ENCODE measurements around the gene COL4A1.

The COL4A1 gene

GRCh38 chr13:110199046-110199831 lies 107.7 kb downstream of the COL4A1 start:
- FAIRE-seq = no peak
- no peak for DNase-seq (ENCODE audit: low spot score)

GRCh38 chr13:110197471-110197870 lies 109.5 kb downstream of the COL4A1 start:
- DNase-seq (ENCODE audit: low spot score) (no peak), FAIRE-seq (no peak)

DNA sequence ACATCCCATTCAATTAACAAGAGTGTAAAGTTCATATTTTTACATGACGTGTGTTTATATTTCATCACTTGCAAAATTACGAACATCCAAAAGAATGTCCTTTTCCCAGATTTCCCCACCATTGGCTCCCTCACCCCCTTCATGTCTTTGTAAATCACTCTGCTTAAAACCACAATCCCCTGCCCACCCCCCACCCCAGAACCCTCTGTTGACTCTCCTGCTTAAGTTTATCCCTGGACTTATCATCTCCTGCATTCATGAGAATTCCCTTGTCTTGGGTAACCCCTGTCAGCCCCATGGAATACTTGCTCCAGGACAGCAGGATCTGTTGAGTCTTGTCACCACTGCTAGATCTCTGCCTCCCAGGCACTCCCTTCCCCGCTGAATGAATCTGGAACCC lies 109.9 kb downstream of the COL4A1 start:
- FAIRE-seq (no peak), DNase-seq (ENCODE audit: low spot score) (no peak)

DNA sequence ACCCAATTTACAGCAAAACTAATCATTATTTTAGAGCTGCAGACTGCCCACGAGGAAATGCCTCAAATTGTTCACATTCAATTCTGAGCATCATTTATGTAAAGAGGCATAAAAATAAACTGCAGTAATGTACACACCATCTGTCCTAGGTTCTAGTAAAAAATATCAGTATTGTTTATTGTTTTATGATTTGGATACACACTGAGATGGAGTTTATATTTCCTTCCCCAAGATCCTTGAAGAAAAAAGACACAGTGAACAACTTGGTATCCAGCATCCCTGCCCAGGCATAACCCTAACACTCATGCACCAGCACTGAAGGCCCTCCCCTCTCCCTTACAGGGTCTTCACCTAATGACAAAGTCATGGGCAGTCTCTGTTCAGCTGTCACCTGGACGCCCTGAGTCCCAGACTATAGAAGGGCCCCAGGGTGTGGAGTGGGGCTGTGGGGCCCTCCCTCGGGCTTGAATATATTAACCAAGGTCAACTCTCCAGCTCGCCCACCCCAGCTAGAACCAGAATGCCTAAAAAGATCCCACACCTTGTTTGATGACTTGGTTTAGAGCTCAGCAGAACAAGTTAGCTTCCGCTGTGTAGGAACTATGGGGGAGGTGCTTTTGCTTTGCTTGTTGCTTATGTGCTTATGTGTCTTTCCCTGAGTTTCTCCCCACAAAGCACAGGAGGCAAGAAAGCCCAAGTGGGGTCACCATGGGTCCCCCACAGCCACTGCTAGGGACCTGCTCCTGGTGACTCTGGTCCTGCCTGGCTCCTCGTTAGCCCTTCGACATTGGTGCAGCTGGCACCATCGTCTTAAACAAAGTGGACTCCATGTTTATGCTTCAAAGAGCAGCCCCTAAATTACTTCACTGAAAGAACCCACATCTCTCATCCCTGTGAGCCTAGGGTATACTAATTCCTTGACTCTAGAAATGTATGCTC lies 111.1 kb downstream of the COL4A1 start:
- DNase-seq (ENCODE audit: low spot score) = no peak
- FAIRE-seq = no peak

GRCh38 chr13:110194451-110194850 lies 112.5 kb downstream of the COL4A1 start:
- DNase-seq (ENCODE audit: low spot score) (no peak), FAIRE-seq (no peak)

DNA sequence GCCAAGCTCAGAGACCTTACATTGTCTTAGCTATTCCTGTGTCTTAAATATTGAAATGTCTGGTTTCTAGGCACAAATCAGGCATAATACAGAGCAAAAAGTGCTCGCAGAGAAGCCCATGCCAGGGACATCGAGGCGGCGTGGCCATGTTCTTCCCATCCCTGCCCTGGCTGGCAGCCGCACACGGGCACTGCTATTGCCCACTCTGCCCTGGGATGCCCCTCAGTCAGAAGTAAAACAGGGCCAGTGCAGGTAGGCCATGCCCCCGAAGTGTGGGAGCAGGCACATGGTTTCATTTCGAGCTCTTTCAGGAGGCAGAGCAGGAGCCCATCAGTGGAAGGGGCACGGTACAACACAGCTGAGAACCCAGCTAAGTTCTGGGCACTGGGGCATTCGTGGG lies 113.5 kb downstream of the COL4A1 start:
- DNase-seq (ENCODE audit: low spot score) = no peak
- no peak for FAIRE-seq

- FAIRE-seq = no peak
- DNase-seq (ENCODE audit: low spot score) = no peak
These were observed 114.5 kb downstream of the COL4A1 start for GRCh38 chr13:110192472-110192871.

- DNase-seq (ENCODE audit: low spot score) = peak; percentile 57
- FAIRE-seq = peak; percentile 62
These were observed 119.3 kb downstream of the COL4A1 start for GRCh38 chr13:110187641-110188161.

DNA sequence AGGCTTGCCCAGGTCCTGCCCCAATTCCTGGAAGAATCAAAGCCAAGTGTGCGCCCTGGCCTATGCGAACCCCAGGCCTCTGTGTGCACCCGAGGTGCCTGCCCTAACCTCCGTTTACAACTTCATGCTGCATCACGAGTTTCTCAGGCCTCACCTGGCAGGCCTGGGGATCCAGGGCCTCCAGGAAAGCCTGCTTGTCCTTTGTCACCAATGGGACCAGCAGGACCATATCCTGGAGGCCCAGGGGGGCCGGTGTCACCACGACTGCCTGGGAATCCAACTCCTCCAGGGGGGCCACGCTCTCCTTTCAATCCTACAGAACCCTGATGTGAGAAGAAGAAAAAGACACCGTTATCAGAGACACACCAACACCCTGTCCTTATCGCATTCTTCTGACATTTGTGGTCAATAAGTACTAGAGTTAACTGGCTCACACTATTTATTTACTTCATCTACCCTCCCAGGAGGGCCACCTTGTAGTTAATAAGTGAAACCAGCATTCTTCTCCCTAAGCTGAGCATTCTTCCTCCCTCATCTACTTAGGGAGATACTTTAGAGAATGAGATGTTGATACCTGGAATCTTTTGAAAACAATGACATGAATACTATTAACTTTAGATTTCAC lies 120.6 kb downstream of the COL4A1 start:
- DNase-seq (ENCODE audit: low spot score) (no peak), FAIRE-seq (no peak)

DNA sequence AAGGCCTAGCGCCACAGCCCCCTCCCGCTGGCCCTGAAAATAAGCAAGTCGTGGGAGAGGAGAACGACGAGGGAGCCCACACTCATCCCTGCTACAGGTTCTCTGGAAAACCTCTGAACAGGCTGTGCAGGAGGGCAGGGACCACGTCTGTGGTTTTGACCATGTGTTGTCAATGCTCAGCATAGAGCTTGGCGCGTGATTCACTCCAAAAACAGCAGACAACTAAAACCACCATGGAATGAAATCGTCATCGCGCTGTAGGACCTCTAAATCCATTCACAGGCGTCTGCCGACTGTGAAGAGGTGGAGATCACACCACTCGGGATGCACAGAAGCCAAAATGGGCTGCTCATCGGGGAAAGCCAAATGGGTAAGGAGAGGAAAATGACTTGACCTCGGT lies 121.3 kb downstream of the COL4A1 start:
- no peak for FAIRE-seq
- DNase-seq (ENCODE audit: low spot score) = no peak

GRCh38 chr13:110183910-110184309 lies 123.0 kb downstream of the COL4A1 start:
- FAIRE-seq (no peak), DNase-seq (ENCODE audit: low spot score) (no peak)

- DNase-seq (ENCODE audit: low spot score) = no peak
- no peak for FAIRE-seq
These were observed 124.5 kb downstream of the COL4A1 start for GRCh38 chr13:110182461-110182860.

DNA sequence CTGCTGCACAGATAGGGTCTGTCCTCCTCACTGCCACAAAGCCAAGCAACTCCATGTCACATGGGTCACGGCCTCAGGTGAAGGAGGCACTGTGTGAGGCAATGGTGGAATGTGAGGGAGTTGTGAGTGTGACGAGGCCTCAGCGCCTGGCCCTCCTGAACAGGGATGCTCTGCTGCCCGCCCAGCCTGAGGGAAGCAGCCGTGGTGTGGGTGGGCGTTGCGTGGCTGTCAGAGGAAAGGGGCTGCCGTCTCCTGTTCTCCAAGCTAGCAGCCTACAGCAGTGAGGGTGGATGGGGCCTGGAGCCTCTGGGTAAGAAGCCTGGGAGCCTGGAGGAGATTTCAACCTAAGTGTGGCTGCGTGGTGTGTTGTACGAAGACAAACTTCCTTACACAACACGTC lies 125.0 kb downstream of the COL4A1 start:
- FAIRE-seq (no peak), DNase-seq (ENCODE audit: low spot score) (no peak)

- FAIRE-seq (no peak), DNase-seq (ENCODE audit: low spot score) (no peak)
These were observed 127.2 kb downstream of the COL4A1 start for GRCh38 chr13:110179857-110180147.

GRCh38 chr13:110179116-110179856 lies 127.7 kb downstream of the COL4A1 start:
- DNase-seq (ENCODE audit: low spot score) (no peak), FAIRE-seq (no peak)

- DNase-seq (ENCODE audit: low spot score) = no peak
- FAIRE-seq = no peak
These were observed 129.2 kb downstream of the COL4A1 start for GRCh38 chr13:110177790-110178189.

DNA sequence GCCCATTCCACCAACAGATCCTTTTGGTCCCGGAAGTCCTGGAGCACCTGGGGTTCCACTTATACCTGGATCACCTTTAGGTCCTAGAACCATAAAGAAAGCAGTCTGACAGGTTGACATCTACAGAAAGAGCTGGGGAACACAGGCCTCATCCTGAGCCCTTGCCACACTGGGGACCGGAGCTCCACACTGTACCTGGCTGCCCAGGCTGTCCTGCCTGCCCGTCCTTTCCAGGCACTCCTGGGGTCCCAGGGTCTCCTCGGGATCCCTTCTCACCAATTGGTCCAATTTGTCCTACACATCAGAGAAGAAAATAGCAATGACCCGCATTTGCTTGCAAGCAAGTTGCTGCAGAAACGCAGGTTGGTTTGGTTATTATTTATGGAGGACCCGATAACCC lies 130.5 kb downstream of the COL4A1 start:
- DNase-seq (ENCODE audit: low spot score) = no peak
- no peak for FAIRE-seq

DNA sequence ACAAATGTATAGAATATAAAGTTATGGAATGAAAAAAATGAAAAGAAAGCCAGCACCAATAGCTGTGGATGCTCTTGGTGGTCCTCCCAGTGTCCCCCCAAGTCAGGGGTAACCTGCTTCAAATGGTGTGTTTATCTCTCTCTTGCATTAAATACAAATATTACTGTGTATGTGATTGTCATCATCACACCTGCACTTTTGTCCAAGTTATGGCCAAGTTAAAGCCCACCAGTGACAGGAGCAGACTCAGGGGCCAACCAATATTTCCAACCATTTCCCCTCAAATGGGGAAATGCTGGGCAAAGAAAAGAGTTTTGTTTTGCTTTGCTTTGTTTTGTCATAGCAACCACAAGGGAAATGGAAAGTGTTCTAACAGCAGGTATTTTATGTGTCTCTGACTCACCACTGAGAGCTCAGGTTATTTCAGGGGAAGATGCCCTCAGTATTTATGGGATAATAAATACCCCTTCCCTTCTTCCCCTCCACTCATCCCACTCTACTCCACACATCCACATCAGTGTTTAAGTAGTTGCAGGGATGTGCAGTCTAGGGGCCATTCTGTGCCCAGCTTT lies 133.6 kb downstream of the COL4A1 start:
- no peak for DNase-seq (ENCODE audit: low spot score)
- FAIRE-seq = no peak

GRCh38 chr13:110170882-110171281 lies 136.1 kb downstream of the COL4A1 start:
- DNase-seq (ENCODE audit: low spot score) (no peak), FAIRE-seq (no peak)

DNA sequence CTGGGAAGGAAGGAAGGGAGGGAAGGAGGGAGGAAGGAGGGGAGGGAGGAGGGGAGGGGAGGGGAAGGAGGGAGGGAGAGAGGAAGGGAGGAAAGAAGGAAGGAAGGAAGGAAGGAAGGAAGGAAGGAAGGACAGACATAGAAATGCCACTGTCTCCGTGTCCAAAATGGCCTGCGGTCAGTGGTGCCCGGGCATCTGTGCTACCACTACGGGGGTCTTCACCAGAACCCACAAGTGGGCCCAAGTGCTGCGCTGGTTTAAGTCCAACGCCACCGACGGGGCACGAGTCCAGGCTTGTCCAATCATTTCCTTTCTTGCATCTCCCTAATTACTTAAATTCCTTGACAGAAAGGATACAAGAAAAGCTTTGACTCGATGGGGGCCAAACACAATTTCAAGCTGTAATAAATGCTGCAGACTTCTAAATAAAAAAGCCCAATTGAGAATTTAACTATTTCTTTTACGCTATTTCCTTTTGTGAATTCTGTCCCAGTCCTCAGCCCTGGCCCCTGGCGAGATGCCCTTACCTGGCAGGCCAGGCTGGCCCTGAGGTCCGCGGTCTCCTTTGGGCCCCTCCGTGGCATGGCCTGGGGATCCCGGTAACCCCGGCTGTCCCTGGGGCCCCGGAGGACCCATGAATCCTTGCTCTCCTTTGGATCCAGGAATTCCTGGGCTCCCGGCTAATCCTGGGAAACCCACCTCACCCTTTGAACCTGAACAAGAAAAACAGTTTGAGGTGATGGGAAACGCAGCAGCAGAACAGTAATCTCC lies 136.8 kb downstream of the COL4A1 start:
- FAIRE-seq (no peak), DNase-seq (ENCODE audit: low spot score) (no peak)

Data from RCC 7860 (cell line).